OCI-LY7 (cell line): ENCODE results near the gene MAP4. TPM values are rescaled to one million over a fixed set of nuclear protein-coding genes. Genes with fewer than 3 reads are reported as not detected.

Source experiments
- BruUV-seq: library from RNA; stranded (reverse); fragments of 400-500 nt; replicated peaks from 2 replicates; lab custom pipeline; 2021; lab: Mats Ljungman, UMichigan
- CTCF ChIA-PET: fragments of 300-600 bp; sonication (Branson Sonifier 250); formaldehyde crosslinking; loops from one replicate; lab custom pipeline; 2022; ENCODE audit warnings: antibody characterized with exemption; ENCODE audit not compliant: unreplicated experiment; lab: Charles Lee
- POLR2A ChIA-PET: fragments of 300-600 bp; sonication (Branson Sonifier 250); formaldehyde crosslinking; loops from one replicate; lab custom pipeline; 2022; ENCODE audit warnings: antibody characterized with exemption; lab: Charles Lee
- DNase-seq: peaks from one replicate; pipeline ENCODE4 v3.0.0-alpha.2; 2015; ENCODE audit warnings: low spot score
- H2AFZ ChIP-seq: fragments of 200-600 bp; sonication (generic), shearing (Covaris generic); 2 replicates; pipeline ENCODE4 v1.6.1; 2014; ENCODE audit warnings: mild to moderate bottlenecking, antibody characterized with exemption, low read length, moderate library complexity
- H3K27ac ChIP-seq: fragments of 200-600 bp; sonication (generic); 2 replicates; pipeline ENCODE4 v1.5.1; 2014; ENCODE audit warnings: mixed run types, low read depth, mild to moderate bottlenecking, moderate library complexity, low read length, inconsistent platforms; ENCODE audit not compliant: poor library complexity, severe bottlenecking
- H3K36me3 ChIP-seq: fragments of 200-600 bp; sonication (generic); 2 replicates; pipeline ENCODE4 v1.6.1; 2014; ENCODE audit warnings: mild to moderate bottlenecking, antibody characterized with exemption, low read length, moderate library complexity, mixed read lengths; ENCODE audit not compliant: insufficient read depth
- H3K4me1 ChIP-seq: fragments of 200-600 bp; sonication (generic); 2 replicates; pipeline ENCODE4 v1.5.1; 2014; ENCODE audit warnings: mild to moderate bottlenecking, low read length; ENCODE audit not compliant: insufficient read depth, poor library complexity, severe bottlenecking
- H3K4me2 ChIP-seq: fragments of 200-600 bp; sonication (generic); 2 replicates; pipeline ENCODE4 v1.6.1; 2014; ENCODE audit warnings: mild to moderate bottlenecking, low read length
- H3K4me3 ChIP-seq: fragments of 200-600 bp; sonication (generic); 2 replicates; pipeline ENCODE4 v1.5.1; 2014; ENCODE audit warnings: mild to moderate bottlenecking, low read depth, low read length; ENCODE audit not compliant: poor library complexity, severe bottlenecking
- H3K79me2 ChIP-seq: fragments of 200-600 bp; sonication (generic); 2 replicates; pipeline ENCODE4 v1.6.1; 2016; ENCODE audit warnings: low read depth, mild to moderate bottlenecking, low read length, moderate library complexity, mixed read lengths; ENCODE audit not compliant: insufficient read depth
- H3K9me2 ChIP-seq: fragments of 200-600 bp; sonication (generic); 2 replicates; pipeline ENCODE4 v1.6.1; 2016; ENCODE audit warnings: mild to moderate bottlenecking, low read length, mixed read lengths; ENCODE audit not compliant: insufficient read depth
- H3K9me3 ChIP-seq: fragments of 200-600 bp; sonication (generic); 2 replicates; pipeline ENCODE4 v1.6.1; 2014; ENCODE audit warnings: mild to moderate bottlenecking, mixed run types, low read length, mixed read lengths
- H4K20me1 ChIP-seq: fragments of 200-600 bp; sonication (generic); 2 replicates; pipeline ENCODE4 v1.6.1; 2014; ENCODE audit warnings: mild to moderate bottlenecking, antibody characterized with exemption, low read length, moderate library complexity, mixed read lengths; ENCODE audit not compliant: insufficient read depth
- CTCF ChIP-seq: fragments of 200-600 bp; sonication (generic); conservative IDR thresholded peaks from 2 replicates; pipeline ENCODE4 v1.5.1; 2014; ENCODE audit warnings: mild to moderate bottlenecking, antibody characterized with exemption, low read length, moderate library complexity, mixed read lengths
- EZH2phosphoT487 ChIP-seq: fragments of 200-600 bp; sonication (generic); IDR thresholded peaks from 2 replicates; pipeline ENCODE4 v1.6.1; 2018; ENCODE audit warnings: low read depth, borderline replicate concordance, mild to moderate bottlenecking, mixed run types, antibody characterized with exemption, low read length, moderate library complexity, mixed read lengths
- intact Hi-C: fragments of 100-400 bp; cut with micrococcal nuclease; formaldehyde crosslinking; loops from one replicate; pipeline ENCODE4 v1.10.0; 2022; ENCODE audit not compliant: unreplicated experiment
- total RNA-seq, 2 experiments: library from RNA; depleted of rRNA in 1 of 2; stranded (reverse); fragments of >200 nt in 1 of 2; shearing (Covaris generic) in 1 of 2; gene quantifications; 2 replicates each; pipeline ENCODE4 v1.2.3, GENCODE V29; 2014 to 2022

MAP4 gene
- total RNA-seq, 2 experiments from 2014 or later: 26.1 to 78.4 TPM

GRCh38 chr3:47855461-47856383 lies 160.5 kb downstream of the MAP4 start:
- CTCF ChIA-PET: no interaction called here

GRCh38 chr3:47854720-47855455 lies 161.3 kb downstream of the MAP4 start:
- no peak overlapping the region for H3K4me2 ChIP-seq
- H3K9me2 ChIP-seq: no peaks in the 10 kb centered on the region
- no peaks in the 10 kb centered on the region for H3K9me3 ChIP-seq
- no peak for DNase-seq
- no peaks in the 10 kb centered on the region for H3K4me1 ChIP-seq
- no peak overlapping the region for H3K4me3 ChIP-seq
- BruUV-seq: no TSS peak
- no peak overlapping the region for H3K27ac ChIP-seq
- no peak for TF ChIP-seq EZH2phosphoT487
- peak; percentile 43 for TF ChIP-seq CTCF
- H4K20me1 ChIP-seq: no peaks in the 10 kb centered on the region
- H3K79me2 ChIP-seq: no peaks in the 10 kb centered on the region
- intact Hi-C loops: loop anchor here (5.0 kb wide), 1 partner anchor 137 kb away; no protein-coding TSS in a partner anchor
- CTCF ChIA-PET: interaction anchor here (0.6 kb wide), 1 partner anchor 30 kb away, joined by 3 read pairs; no protein-coding TSS in a partner anchor
- no peak overlapping the region for H2AFZ ChIP-seq
- POLR2A ChIA-PET: no interaction called here
- peaks cover 21% of the 10 kb centered on the region for H3K36me3 ChIP-seq

More at GRCh38 chr3:47855461-47856383, 160.5 kb downstream of the MAP4 start:
- TF ChIP-seq EZH2phosphoT487 (no peak), CTCF (no peak)
- no peaks in the 10 kb centered on the region for H3K79me2 ChIP-seq
- DNase-seq: no peak
- H3K36me3 ChIP-seq: peaks cover 12% of the 10 kb centered on the region; the same call in 1 of the 2 replicates
- POLR2A ChIA-PET: interaction anchor here (0.7 kb wide), 1 partner anchor 322 kb away, joined by 3 read pairs; no protein-coding TSS in a partner anchor
- no peaks in the 10 kb centered on the region for H3K9me2 ChIP-seq
- no TSS peak for BruUV-seq
- H3K27ac ChIP-seq: no peak overlapping the region
- intact Hi-C loops: no loop called here
- no peaks in the 10 kb centered on the region for H3K9me3 ChIP-seq
- no peak overlapping the region for H2AFZ ChIP-seq
- H3K4me2 ChIP-seq: no peak overlapping the region
- H3K4me3 ChIP-seq: no peak overlapping the region
- H4K20me1 ChIP-seq: no peaks in the 10 kb centered on the region
- H3K4me1 ChIP-seq: no peaks in the 10 kb centered on the region
